Ishikawa (cell line): Measurements from ENCODE around the gene ZNF844.

ENCODE experiments used
- TCF12 ChIP-seq: IDR thresholded peaks from 2 replicates; pipeline ENCODE4 v1.6.1; 2012; ENCODE audit warnings: low read depth
- YY1 ChIP-seq: IDR thresholded peaks from 2 replicates; pipeline ENCODE4 v1.6.1; 2012; ENCODE audit warnings: low read depth

DNA sequence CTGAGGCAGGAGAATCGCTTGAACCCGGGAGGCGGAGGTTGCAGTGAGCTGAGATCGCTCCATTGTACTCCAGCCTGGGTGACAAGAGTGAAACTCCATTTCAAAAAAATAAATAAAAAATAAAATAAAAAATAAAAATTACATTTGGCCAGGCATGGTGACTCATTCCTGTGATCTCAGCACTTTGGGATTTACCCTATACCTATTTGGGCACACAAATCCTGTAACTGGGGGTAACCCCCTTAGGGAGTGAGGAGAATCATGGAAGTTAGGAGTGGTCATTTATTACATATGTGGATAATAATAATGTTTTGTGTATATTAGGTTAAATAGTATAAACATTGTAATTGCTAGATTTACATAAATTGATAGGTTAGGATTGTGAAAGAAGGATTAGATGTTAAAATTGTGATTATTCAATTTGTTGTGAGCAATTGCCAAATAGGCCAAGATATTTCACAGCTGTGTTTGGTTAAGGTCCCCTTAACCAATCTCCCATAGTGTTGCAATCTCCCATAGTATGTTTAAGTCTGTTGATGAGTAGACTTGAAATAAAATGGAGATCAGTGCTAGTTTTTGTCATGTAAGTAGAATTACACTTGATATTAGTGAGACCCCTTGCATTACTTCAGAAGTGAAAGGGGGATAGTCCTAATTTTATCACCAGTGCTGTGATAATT, 30.7 kb downstream of the ZNF844 start:
- TF ChIP-seq YY1 (no peak), TCF12 (no peak)
